ENCODE data around the gene BICRAL. TPM values are rescaled to one million over a fixed set of nuclear protein-coding genes. Genes with fewer than 3 reads are reported as not detected.
"Not testable (repeated sequence)": the region's sequence is repeated elsewhere in the genome, so short reads cannot be mapped to it uniquely, and the experiment has no call there.

The BICRAL gene
- total and polyA plus RNA-seq, 2 experiments from 2014 or later, result 3.9 to 7.2 TPM

DNA sequence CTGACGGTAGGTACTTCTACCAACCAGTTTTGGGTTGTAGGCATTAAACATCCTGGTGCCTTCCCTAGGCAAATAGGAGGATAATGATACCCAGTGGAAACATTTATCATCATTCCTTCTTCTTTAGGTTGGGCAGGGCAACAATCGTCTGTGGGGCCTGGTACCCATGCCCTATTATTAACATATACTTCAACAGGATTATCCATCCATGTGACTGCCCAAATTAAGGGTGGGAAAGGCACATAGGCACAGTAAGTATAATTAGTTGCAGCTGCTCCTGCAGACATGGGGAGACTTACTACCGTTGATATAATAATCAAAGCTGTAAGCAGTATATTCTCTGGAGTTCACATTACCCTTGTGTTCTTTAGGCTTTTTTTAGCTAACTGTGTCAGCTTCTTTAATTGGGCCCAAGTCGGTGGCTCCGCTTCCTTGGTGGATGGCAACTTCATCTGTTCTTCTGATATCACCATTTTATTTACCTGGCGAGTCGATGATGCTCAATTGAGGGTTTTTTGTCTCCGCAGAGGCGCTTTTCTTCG, 114.4 kb downstream of the BICRAL start:
- Histone ChIP-seq H3K36me3 (no peaks in the 10 kb centered on the region), H3K27ac (no peak overlapping the region), H3K4me1 (ENCODE audit: low read depth) (peaks cover 9% of the 10 kb centered on the region), H3K27me3 (no peaks in the 10 kb centered on the region), H3K9me3 (ENCODE audit: low read depth) (no peaks in the 10 kb centered on the region), H3K4me3 (no peak overlapping the region)
- no peak for DNase-seq (ENCODE audit: low read depth in 1 of 2, low spot score in 1 of 2)
- no peak for TF ChIP-seq CTCF (IDR thresholded peaks at IDR 0.05; ENCODE audit: low read depth, low read length)

GRCh38 chr6:42898891-42899361, 117.1 kb downstream of the BICRAL start:
- H3K36me3 ChIP-seq, result no peaks in the 10 kb centered on the region
- no peaks in the 10 kb centered on the region for H3K9me3 ChIP-seq (ENCODE audit: low read depth)
- H3K4me1 ChIP-seq (ENCODE audit: low read depth), result peaks cover 14% of the 10 kb centered on the region
- TF ChIP-seq CTCF (IDR thresholded peaks at IDR 0.05; ENCODE audit: low read depth, low read length), result peak; percentile 57
- no peaks in the 10 kb centered on the region for H3K27me3 ChIP-seq
- no peak overlapping the region for H3K4me3 ChIP-seq
- no peak overlapping the region for H3K27ac ChIP-seq
- DNase-seq (ENCODE audit: low read depth in 1 of 2, low spot score in 1 of 2), result peak; percentile 78 to 83

- Histone ChIP-seq H3K4me3 (no peak overlapping the region), H3K9me3 (ENCODE audit: low read depth) (no peaks in the 10 kb centered on the region), H3K27me3 (no peaks in the 10 kb centered on the region), H3K27ac (no peak overlapping the region), H3K4me1 (ENCODE audit: low read depth) (peaks cover 10% of the 10 kb centered on the region), H3K36me3 (no peaks in the 10 kb centered on the region)
- DNase-seq (ENCODE audit: low read depth in 1 of 2, low spot score in 1 of 2), result no peak
- TF ChIP-seq CTCF (IDR thresholded peaks at IDR 0.05; ENCODE audit: low read depth, low read length), result no peak
Measured at GRCh38 chr6:42899871-42900270, 118.0 kb downstream of the BICRAL start.

GRCh38 chr6:42901538-42901957, 119.7 kb downstream of the BICRAL start:
- peaks cover 10% of the 10 kb centered on the region for H3K4me1 ChIP-seq (ENCODE audit: low read depth)
- peak overlapping the region; percentile 11 for H3K27ac ChIP-seq
- peak; percentile 77 for TF ChIP-seq CTCF (IDR thresholded peaks at IDR 0.05; ENCODE audit: low read depth, low read length)
- no peaks in the 10 kb centered on the region for H3K36me3 ChIP-seq
- H3K4me3 ChIP-seq, result no peak overlapping the region
- H3K9me3 ChIP-seq (ENCODE audit: low read depth), result no peaks in the 10 kb centered on the region
- no peaks in the 10 kb centered on the region for H3K27me3 ChIP-seq
- peak; percentile 89 to 92 for DNase-seq (ENCODE audit: low read depth in 1 of 2, low spot score in 1 of 2)

DNA sequence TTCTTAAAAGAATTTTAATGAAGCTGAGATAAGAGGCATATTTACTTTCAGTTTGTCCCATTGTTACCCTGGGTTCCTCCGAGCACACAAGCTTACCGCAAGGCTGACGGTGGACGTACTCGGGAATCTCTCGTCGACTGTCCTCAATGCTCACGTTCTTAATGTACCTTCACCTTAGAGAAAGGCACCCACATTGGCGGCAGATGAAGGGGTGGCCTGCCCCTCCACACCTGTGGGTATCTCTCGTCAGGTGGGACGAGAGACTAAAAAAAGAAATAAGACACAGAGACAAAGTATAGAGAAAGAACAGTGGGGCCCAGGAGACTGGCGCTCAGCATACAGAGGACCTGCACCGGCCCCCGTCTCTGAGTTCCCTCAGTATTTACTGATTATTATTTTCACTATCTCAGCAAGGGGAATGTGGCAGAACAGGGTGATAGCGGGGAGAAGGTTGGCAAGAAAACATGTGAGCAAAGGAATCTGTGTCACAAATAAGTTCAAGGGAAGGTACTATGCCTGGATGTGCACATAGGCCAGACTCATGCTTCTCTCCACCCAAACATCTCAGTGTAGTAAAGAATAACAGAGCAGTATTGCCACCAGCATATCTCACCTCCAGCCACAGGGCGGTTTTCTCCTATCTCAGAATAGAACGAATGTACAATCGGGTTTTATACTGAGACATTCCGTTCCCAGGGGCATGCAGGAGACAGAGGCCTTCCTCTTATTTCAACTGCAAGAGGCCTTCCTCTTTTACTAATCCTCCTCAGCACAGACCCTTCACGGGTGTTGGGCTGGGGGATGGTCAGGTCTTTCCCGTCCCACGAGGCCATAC, 120.8 kb downstream of the BICRAL start:
- Histone ChIP-seq H3K27ac (peak overlapping the region; percentile 72), H3K4me1 (ENCODE audit: low read depth) (peaks cover 10% of the 10 kb centered on the region)
- not testable (repeated sequence) for H3K36me3 ChIP-seq; H3K9me3 ChIP-seq (ENCODE audit: low read depth); H3K27me3 ChIP-seq; H3K4me3 ChIP-seq; DNase-seq (ENCODE audit: low read depth in 1 of 2, low spot score in 1 of 2)

- H3K27me3 ChIP-seq, result no peaks in the 10 kb centered on the region
- H3K9me3 ChIP-seq (ENCODE audit: low read depth), result no peaks in the 10 kb centered on the region
- DNase-seq (ENCODE audit: low read depth in 1 of 2, low spot score in 1 of 2), result no peak
- no peak for TF ChIP-seq CTCF (IDR thresholded peaks at IDR 0.05; ENCODE audit: low read depth, low read length)
- no peak overlapping the region for H3K27ac ChIP-seq
- no peak overlapping the region for H3K4me3 ChIP-seq
- H3K4me1 ChIP-seq (ENCODE audit: low read depth), result peaks cover 10% of the 10 kb centered on the region
- no peaks in the 10 kb centered on the region for H3K36me3 ChIP-seq
Measured at GRCh38 chr6:42904467-42904866, 122.6 kb downstream of the BICRAL start.
